Neural progenitor cell (in vitro differentiated cells): ENCODE data around the gene SLAIN2. TPM values are rescaled to one million over a fixed set of nuclear protein-coding genes. Genes with fewer than 3 reads are reported as not detected.

Experiments
- DNase-seq: peaks from one replicate; pipeline ENCODE4 v3.0.0-alpha.2; 2016; ENCODE audit warnings: low spot score
- H2AFZ ChIP-seq: fragments of 200-600 bp; sonication (generic); replicated peaks from 2 replicates; pipeline ENCODE4 v1.6.1; 2016; ENCODE audit warnings: antibody characterized with exemption
- H3F3A ChIP-seq: fragments of 200-600 bp; sonication (generic); 2 replicates; pipeline ENCODE4 v1.6.1; 2016; ENCODE audit warnings: antibody characterized with exemption, low read depth
- H3K27ac ChIP-seq: fragments of 200-600 bp; sonication (generic); 2 replicates; pipeline ENCODE4 v1.5.1; 2016; ENCODE audit warnings: mild to moderate bottlenecking
- H3K27me3 ChIP-seq: fragments of 200-600 bp; sonication (generic); 2 replicates; pipeline ENCODE4 v1.6.1; 2016; ENCODE audit warnings: mild to moderate bottlenecking, moderate library complexity
- H3K36me3 ChIP-seq: fragments of 200-600 bp; sonication (generic); 2 replicates; pipeline ENCODE4 v1.5.1; 2016
- H3K4me1 ChIP-seq: fragments of 200-600 bp; sonication (generic); 2 replicates; pipeline ENCODE4 v1.6.1; 2016; ENCODE audit warnings: mixed run types
- H3K4me2 ChIP-seq: fragments of 200-600 bp; sonication (generic); 2 replicates; pipeline ENCODE4 v1.6.1; 2016
- H3K4me3 ChIP-seq: fragments of 200-600 bp; sonication (generic); 2 replicates; pipeline ENCODE4 v1.5.1; 2016
- H3K79me2 ChIP-seq: fragments of 200-600 bp; sonication (generic); 2 replicates; pipeline ENCODE4 v1.6.1; 2016; ENCODE audit warnings: low read depth
- H3K9ac ChIP-seq: fragments of 200-600 bp; sonication (generic); 2 replicates; pipeline ENCODE4 v1.6.1; 2016
- H3K9me3 ChIP-seq: fragments of 200-600 bp; sonication (generic); 2 replicates; pipeline ENCODE4 v1.5.1; 2016; ENCODE audit warnings: low read depth
- H4K20me1 ChIP-seq: fragments of 200-600 bp; sonication (generic); 2 replicates; pipeline ENCODE4 v1.6.1; 2016; ENCODE audit warnings: low read depth
- H3K27ac Mint-ChIP-seq: 3 replicates; pipeline ENCODE4 v1.8.0; 2021; ENCODE audit warnings: mixed read lengths
- H3K27me3 Mint-ChIP-seq: 2 replicates; pipeline ENCODE4 v1.8.0; 2022; ENCODE audit warnings: low read depth, mild to moderate bottlenecking, inconsistent platforms, moderate library complexity, mixed read lengths; ENCODE audit not compliant: insufficient read depth
- H3K36me3 Mint-ChIP-seq: 3 replicates; pipeline ENCODE4 v1.8.0; 2021; ENCODE audit warnings: mixed read lengths
- H3K4me1 Mint-ChIP-seq: 3 replicates; pipeline ENCODE4 v1.8.0; 2021; ENCODE audit warnings: mixed read lengths
- H3K4me3 Mint-ChIP-seq: 3 replicates; pipeline ENCODE4 v1.8.0; 2021; ENCODE audit warnings: mild to moderate bottlenecking, moderate library complexity, mixed read lengths
- H3K9me3 Mint-ChIP-seq: 3 replicates; pipeline ENCODE4 v1.8.0; 2020; ENCODE audit warnings: mixed read lengths
- EZH2 ChIP-seq: fragments of 200-600 bp; sonication (generic); IDR thresholded peaks from 2 replicates; pipeline ENCODE4 v1.6.1; 2017; ENCODE audit warnings: antibody characterized with exemption, mild to moderate bottlenecking, moderate library complexity
- EZH2phosphoT487 ChIP-seq: fragments of 200-600 bp; sonication (generic); IDR thresholded peaks from 2 replicates; pipeline ENCODE4 v1.6.1; 2017; ENCODE audit warnings: antibody characterized with exemption
- total RNA-seq: library from RNA; depleted of rRNA; stranded (reverse); fragments of >200 nt; gene quantifications from 2 replicates; pipeline ENCODE4 v1.2.3, GENCODE V29; 2015; ENCODE audit warnings: low replicate concordance
- TF ChIP-seq, protein P1 (sequence below): fragments of 200-600 bp; sonication (generic); IDR thresholded peaks from 2 replicates; pipeline ENCODE4 v1.5.1; 2017; ENCODE audit warnings: antibody characterized with exemption, mild to moderate bottlenecking

SLAIN2 gene
- total RNA-seq, 1 donor from 2014 or later, result 25.4 TPM

DNA sequence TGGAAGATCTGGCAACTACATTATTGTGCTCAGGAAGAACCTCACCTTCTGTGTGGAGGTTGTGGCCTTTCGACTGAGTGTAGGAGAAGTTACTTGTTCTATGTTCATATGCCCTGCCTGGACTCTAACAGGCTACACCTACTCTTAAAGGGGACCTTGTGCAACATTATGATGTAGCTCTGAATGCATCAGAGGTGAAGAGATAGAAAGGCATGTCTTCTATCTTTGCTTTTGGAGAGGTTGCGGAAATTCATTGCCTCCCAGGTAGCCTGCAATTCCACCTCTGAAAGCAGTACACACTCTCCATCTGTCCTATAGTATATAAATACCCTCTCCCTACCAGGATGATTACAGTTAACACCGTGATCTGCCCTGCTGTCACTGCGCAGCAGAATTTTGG, 7.1 kb upstream of the SLAIN2 start:
- no peak for DNase-seq
- Histone ChIP-seq H3K9me3 (no peaks in the 10 kb centered on the region), H2AFZ (no peak overlapping the region), H3K4me2 (no peak overlapping the region), H3K79me2 (no peaks in the 10 kb centered on the region), H3K4me1 (no peaks in the 10 kb centered on the region), H3F3A (no peaks in the 10 kb centered on the region), H3K36me3 (no peaks in the 10 kb centered on the region), H3K27me3 (no peaks in the 10 kb centered on the region), H4K20me1 (no peaks in the 10 kb centered on the region), H3K27ac (no peak overlapping the region), H3K4me3 (no peak overlapping the region), H3K9ac (no peak overlapping the region)
- Mint-ChIP-seq H3K36me3 (no peaks in the 10 kb centered on the region), H3K27ac (no peak overlapping the region), H3K4me3 (no peak overlapping the region), H3K9me3 (no peaks in the 10 kb centered on the region), H3K27me3 (no peaks in the 10 kb centered on the region), H3K4me1 (no peaks in the 10 kb centered on the region)
- TF ChIP-seq EZH2phosphoT487 (no peak), EZH2 (no peak)
- TF ChIP-seq, protein P1, sequence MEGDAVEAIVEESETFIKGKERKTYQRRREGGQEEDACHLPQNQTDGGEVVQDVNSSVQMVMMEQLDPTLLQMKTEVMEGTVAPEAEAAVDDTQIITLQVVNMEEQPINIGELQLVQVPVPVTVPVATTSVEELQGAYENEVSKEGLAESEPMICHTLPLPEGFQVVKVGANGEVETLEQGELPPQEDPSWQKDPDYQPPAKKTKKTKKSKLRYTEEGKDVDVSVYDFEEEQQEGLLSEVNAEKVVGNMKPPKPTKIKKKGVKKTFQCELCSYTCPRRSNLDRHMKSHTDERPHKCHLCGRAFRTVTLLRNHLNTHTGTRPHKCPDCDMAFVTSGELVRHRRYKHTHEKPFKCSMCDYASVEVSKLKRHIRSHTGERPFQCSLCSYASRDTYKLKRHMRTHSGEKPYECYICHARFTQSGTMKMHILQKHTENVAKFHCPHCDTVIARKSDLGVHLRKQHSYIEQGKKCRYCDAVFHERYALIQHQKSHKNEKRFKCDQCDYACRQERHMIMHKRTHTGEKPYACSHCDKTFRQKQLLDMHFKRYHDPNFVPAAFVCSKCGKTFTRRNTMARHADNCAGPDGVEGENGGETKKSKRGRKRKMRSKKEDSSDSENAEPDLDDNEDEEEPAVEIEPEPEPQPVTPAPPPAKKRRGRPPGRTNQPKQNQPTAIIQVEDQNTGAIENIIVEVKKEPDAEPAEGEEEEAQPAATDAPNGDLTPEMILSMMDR, result no peak

DNA sequence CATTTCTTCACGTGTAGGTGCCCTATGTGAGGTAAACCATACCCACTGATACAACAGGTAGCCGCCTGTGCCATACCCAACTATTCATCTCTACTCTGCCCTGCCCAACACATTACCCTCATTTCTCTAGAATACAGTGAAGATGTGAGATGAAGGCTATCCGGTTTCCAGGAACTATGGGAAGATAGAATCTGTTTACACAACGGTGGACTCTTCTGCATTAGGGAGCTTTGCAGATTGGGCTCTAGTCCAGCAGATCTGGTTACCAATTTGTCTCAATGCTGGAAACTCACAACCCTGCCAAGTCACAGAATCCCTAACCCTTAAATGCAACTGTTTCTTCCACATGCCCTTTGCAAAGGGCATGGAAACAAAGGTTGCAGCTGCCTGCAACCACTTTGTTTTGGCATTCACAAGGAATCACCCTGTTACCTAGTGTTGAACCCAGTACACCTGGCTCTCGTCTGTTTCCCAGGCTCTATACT, 6.4 kb upstream of the SLAIN2 start:
- H3K4me1 ChIP-seq, result peaks cover 3% of the 10 kb centered on the region
- no peak overlapping the region for H3K4me3 Mint-ChIP-seq
- no peak overlapping the region for H3K27ac ChIP-seq
- no peak for DNase-seq
- H3K27me3 Mint-ChIP-seq, result no peaks in the 10 kb centered on the region
- no peaks in the 10 kb centered on the region for H4K20me1 ChIP-seq
- no peak overlapping the region for H2AFZ ChIP-seq
- no peak overlapping the region for H3K9ac ChIP-seq
- no peak overlapping the region for H3K4me2 ChIP-seq
- H3K36me3 Mint-ChIP-seq, result no peaks in the 10 kb centered on the region
- no peak for TF ChIP-seq EZH2
- TF ChIP-seq EZH2phosphoT487, result no peak
- TF ChIP-seq, protein P1, result no peak
- no peaks in the 10 kb centered on the region for H3K79me2 ChIP-seq
- H3F3A ChIP-seq, result peaks cover 2% of the 10 kb centered on the region
- H3K27me3 ChIP-seq, result no peaks in the 10 kb centered on the region
- H3K9me3 ChIP-seq, result no peaks in the 10 kb centered on the region
- H3K27ac Mint-ChIP-seq, result no peak overlapping the region
- no peaks in the 10 kb centered on the region for H3K9me3 Mint-ChIP-seq
- H3K4me1 Mint-ChIP-seq, result peaks cover 6% of the 10 kb centered on the region
- H3K4me3 ChIP-seq, result no peak overlapping the region
- H3K36me3 ChIP-seq, result no peaks in the 10 kb centered on the region

DNA sequence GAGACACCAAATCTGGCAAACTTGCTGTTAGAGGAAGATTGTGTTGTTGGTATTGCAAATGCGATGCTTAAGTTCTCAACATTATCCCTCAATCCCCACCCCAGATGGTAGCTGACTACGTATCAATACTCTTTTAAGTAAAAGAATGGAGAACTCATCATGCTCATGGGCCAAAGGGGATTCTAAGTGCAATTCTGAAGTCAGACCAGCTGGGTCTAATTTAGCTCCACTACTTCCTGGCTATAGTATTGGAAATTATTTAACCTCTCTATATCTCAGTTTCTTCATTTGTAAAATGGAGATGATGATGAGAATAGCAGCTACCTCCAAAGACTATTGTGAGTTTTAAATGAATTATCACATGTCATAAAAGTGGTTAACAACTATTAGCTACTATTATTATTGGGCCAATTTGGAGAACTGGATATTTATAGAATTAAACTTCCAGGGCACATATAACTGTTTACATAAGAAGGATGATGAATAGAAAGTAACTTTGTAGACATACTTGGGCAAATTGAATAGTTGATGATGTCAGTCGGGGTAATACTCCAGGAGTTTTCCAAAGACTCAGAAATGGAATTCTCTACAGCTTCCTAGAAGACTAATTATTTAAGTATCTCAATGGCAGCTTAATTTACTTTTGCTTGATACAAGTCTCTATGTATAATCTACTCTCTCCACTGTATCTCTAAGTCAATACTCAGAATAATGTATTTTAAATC, 5.0 kb upstream of the SLAIN2 start:
- TF ChIP-seq, protein P1, result no peak
- TF ChIP-seq EZH2phosphoT487 (no peak), EZH2 (no peak)
- H3K36me3 Mint-ChIP-seq, result no peaks in the 10 kb centered on the region
- Histone ChIP-seq H4K20me1 (no peaks in the 10 kb centered on the region), H3K4me1 (peaks cover 6% of the 10 kb centered on the region), H3K4me3 (no peak overlapping the region), H3K4me2 (no peak overlapping the region), H3K36me3 (no peaks in the 10 kb centered on the region), H3K27me3 (no peaks in the 10 kb centered on the region), H2AFZ (no peak overlapping the region), H3K9me3 (no peaks in the 10 kb centered on the region), H3K79me2 (no peaks in the 10 kb centered on the region), H3K27ac (no peak overlapping the region), H3F3A (peaks cover 12% of the 10 kb centered on the region), H3K9ac (no peak overlapping the region)
- peaks cover 12% of the 10 kb centered on the region for H3K4me1 Mint-ChIP-seq
- no peaks in the 10 kb centered on the region for H3K27me3 Mint-ChIP-seq
- H3K9me3 Mint-ChIP-seq, result no peaks in the 10 kb centered on the region
- H3K4me3 Mint-ChIP-seq, result no peak overlapping the region
- H3K27ac Mint-ChIP-seq, result no peak overlapping the region
- no peak for DNase-seq
